ENCODE measurements around the gene COMMD8. TPM values are rescaled to one million over a fixed set of nuclear protein-coding genes. Genes with fewer than 3 reads are reported as not detected.
"Not testable (repeated sequence)": the region's sequence is repeated elsewhere in the genome, so short reads cannot be mapped to it uniquely, and the experiment has no call there.

The COMMD8 gene
- total RNA-seq, 1 experiment from 2014 or later = 19.9 TPM

GRCh38 chr4:47488706-47489105, 25.2 kb upstream of the COMMD8 start (continued):
- no peak for TF ChIP-seq ZBTB33 (IDR thresholded peaks at IDR 0.05; ENCODE audit: extremely low read depth, insufficient replicate concordance, low read length)
- no peak for TF ChIP-seq JUND (IDR thresholded peaks at IDR 0.05)
- TF ChIP-seq REST (IDR thresholded peaks at IDR 0.05; ENCODE audit: low read depth) = no peak
- TF ChIP-seq CTCF (IDR thresholded peaks at IDR 0.05 in 2 of 3, conservative IDR thresholded peaks at IDR 0.05 in 1 of 3; ENCODE audit: borderline replicate concordance in 1 of 3, insufficient read depth in 1 of 3, low read depth in 2 of 3, low read length in 2 of 3) = no peak

GRCh38 chr4:47486727-47487126, 23.2 kb upstream of the COMMD8 start:
- H3K27ac ChIP-seq (ENCODE audit: low read depth, low read length); H3K36me3 ChIP-seq (ENCODE audit: control insufficient read depth in 1 of 2, insufficient read depth in 2 of 2, low read length in 2 of 2); H3K9me3 ChIP-seq (ENCODE audit: control insufficient read depth in 1 of 2, insufficient read depth in 1 of 2, low read depth in 1 of 2, low read length in 2 of 2); H3K9me2 ChIP-seq (ENCODE audit: insufficient read depth); H2AFZ ChIP-seq (ENCODE audit: low read depth, low read length, poor library complexity, severe bottlenecking); H3K4me2 ChIP-seq (ENCODE audit: low read length); ATAC-seq; BruUV-seq (replicated peaks); H3K4me3 ChIP-seq (replicated peaks in 1 of 2; ENCODE audit: low read depth in 1 of 2, low read length in 2 of 2); intact Hi-C loops (cut with micrococcal nuclease); POLR2A ChIA-PET; H3K79me2 ChIP-seq (ENCODE audit: insufficient read depth, low read length); CTCF ChIA-PET; H3K27me3 ChIP-seq (ENCODE audit: insufficient read depth, low read length); H4K20me1 ChIP-seq (ENCODE audit: insufficient read depth); H3K9ac ChIP-seq (ENCODE audit: low read length); DNase-seq (ENCODE audit: low read depth, low spot score); RAD21 ChIA-PET (ENCODE audit: low non-redundant PET in 1 of 2, low total read pairs in 2 of 2, uncharacterized antibody in 2 of 2, unreplicated experiment in 2 of 2): not testable (repeated sequence)
- H3K4me1 ChIP-seq (ENCODE audit: control insufficient read depth in 1 of 2, insufficient read depth in 2 of 2, low read length in 2 of 2) = peaks cover 0 to 20% of the 10 kb centered on the region in 2 experiments; a peak in 3 of 4 replicates

All from HCT116 (cell line).